ENCODE data around the gene ART1.
"Not testable (repeated sequence)": the region's sequence is repeated elsewhere in the genome, so short reads cannot be mapped to it uniquely, and the experiment has no call there.

Gene ART1, protein sequence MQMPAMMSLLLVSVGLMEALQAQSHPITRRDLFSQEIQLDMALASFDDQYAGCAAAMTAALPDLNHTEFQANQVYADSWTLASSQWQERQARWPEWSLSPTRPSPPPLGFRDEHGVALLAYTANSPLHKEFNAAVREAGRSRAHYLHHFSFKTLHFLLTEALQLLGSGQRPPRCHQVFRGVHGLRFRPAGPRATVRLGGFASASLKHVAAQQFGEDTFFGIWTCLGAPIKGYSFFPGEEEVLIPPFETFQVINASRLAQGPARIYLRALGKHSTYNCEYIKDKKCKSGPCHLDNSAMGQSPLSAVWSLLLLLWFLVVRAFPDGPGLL

DNA sequence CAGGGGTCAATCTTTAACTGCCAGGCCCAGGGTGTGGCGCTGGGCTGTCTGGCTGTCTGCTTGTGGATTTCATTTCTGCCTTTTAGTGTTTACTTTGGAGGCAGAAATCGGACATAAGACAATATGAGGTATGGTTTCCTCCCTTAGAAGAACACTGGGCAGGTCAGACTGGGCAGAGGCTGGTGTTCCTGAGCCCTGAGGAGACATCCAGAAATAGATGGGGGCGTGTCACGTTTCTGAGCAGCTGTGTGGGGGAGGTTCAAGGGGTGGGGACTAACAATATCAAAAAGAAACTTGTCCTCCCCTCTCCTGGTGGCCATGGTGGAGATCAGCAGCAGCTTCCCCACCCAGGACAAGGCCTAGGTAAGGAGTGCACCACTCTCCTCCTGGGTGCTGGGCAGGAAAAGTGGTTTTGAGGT lies at the start of gene ART1:
ART1 (plus strand) TSS at position 312 of the 419 bp plus-strand sequence. CDS start 14,086 bp downstream, outside the sequence.
- DNase-seq = no peak

DNA sequence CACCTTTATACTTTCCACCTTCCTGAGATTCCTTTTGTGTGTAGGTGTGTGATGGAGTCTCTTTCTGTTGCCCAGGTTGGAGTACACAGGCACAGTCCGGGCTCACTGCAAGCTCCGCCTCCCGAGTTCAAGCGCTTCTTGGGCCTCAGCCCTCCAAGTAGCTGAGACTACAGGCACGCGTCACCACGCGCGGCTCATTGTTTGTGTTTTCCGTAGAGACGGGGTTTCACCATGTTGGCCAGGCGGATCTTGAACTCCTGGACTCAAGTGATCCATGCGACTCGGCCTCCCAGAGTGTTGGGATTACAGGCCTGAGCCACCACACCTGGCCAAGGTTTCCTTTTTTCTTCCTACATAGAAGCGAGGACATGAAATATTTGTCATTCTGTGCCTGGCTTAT lies 47.2 kb upstream of the ART1 start:
- not testable (repeated sequence) for DNase-seq

DNA sequence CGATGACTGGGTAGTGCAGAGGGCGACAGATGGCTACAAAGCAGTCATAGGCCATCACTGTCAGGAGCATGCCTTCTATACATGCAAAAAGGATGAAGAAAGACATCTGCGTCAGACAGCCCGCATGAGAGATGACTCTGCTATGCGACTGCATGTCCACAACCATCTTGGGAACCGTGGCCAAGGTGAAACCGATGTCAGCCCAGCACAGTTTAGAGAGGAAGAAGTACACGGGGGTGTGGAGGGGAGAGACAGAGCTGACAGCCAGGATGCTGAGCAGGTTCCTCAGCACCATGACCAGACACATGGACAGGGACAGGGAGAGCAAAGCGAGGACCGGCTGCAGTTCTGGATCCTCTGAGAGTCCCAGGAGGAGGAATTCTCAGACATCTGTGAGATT lies 44.7 kb upstream of the ART1 start:
- DNase-seq = not testable (repeated sequence)

DNA sequence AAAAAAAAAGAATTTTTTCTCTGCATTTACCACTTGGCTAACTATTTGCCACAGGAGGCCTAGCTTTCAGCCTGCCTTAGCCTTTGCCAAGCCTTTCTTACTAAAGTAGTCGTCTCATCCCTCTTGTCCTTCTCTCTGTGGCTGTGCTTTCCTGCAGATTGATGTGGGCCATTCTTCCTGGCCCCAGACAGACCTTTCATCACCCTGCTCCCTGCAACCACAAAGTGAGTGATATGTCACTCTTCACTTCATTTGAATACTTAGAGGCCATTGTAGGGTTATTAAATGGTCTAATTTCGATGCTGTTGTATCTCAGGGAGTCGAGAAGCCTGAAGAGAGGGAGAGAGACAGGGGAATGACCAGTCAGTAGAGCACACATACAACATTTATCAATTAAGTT lies 40.8 kb upstream of the ART1 start:
- no peak for DNase-seq

DNA sequence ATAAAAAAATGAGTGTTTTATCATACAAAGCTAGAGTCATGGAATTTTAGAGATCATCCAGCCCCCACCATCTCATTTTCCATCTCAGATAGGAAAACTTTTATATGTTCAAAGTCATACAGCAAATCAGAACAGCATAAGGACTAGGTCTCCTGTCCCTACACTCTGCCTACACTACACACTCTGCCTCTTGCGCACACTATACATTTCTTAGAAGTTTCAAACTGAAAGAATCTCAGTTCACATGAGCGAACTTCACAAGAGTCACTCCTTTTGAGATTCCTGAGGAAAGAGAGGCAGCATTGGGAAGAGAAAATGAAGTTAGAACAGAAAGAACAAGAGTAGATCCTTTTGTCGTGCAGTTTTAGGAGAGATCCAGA lies 39.7 kb upstream of the ART1 start:
- DNase-seq = no peak

DNA sequence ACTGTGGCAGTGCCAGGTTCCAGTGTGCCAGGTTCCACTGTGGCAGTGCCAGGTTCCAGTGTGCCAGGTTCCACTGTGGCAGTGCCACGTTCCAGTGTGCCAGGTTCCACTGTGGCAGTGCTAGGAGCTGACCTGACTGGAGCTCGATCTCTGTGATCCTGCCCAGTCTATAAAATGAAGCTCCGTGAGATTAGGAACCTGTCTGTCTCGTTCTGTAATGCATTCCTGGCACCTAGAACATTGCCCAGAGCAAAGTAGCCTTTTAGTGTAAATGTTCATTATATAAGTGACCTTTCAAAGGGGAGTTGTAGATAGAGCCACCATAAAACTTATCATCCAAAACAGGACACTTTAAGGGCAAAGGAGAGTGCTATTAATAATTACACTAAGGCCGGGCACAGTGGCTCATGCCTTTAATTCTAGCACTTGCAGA lies 39.1 kb upstream of the ART1 start:
- DNase-seq = no peak

DNA sequence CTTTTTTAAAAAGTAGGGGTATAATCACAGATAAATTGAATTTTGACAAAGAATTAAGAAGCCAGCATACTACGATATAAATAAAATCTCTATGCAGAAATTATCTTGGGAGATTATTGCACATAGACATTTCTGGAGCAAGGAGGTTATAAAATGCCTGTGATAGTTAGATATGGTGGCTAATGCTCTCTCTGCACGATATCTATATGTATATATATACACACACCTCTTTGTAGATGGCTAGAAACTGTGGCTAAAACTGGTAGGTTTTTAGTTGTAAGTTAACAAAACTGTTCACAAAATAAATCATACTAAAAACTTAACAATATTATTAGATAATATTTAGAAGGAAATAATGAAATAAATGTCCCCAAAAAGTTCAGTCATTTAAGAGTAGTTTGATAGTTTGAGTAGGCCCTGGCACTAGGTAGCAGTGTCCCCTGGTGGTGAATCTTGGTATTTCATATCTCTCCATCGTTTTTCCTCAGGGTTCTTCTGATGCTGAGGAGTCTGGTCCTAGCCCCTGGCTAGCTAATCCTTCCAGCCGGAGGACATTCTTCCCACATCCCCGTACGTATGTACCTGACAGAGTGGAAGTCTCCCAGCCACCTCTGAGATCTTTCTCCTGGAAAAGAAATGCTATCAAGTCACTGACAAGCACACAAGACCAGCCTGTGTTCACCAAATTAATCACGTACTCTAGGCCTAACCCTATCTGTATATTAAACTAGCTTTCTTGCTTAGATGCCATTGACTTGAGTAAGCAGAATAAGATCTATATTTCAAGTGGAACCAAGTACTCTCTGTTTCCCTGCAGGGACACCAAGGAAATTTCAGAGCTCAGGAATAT lies 35.3 kb upstream of the ART1 start:
- peak in 1 of 2 donors; percentile 38 for DNase-seq

DNA sequence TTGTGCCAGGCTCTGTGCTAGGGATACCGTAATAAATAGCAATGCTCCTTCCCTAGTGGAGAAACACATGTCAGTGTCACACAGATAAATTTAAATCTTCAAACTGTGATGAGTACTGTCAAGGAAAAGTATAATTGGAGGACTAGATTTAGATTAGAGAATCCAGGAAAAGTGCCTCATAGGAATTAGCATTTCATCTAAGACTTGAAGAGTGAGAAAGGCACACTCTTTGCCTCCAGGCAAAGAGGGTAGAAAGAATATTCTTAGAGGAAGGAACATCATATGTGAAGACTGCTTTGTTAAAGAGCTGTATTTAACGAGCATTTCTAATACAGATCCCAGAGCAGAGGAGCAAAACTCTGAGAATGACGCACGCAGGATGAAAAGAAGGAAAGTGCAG lies 34.1 kb upstream of the ART1 start:
- no peak for DNase-seq

DNA sequence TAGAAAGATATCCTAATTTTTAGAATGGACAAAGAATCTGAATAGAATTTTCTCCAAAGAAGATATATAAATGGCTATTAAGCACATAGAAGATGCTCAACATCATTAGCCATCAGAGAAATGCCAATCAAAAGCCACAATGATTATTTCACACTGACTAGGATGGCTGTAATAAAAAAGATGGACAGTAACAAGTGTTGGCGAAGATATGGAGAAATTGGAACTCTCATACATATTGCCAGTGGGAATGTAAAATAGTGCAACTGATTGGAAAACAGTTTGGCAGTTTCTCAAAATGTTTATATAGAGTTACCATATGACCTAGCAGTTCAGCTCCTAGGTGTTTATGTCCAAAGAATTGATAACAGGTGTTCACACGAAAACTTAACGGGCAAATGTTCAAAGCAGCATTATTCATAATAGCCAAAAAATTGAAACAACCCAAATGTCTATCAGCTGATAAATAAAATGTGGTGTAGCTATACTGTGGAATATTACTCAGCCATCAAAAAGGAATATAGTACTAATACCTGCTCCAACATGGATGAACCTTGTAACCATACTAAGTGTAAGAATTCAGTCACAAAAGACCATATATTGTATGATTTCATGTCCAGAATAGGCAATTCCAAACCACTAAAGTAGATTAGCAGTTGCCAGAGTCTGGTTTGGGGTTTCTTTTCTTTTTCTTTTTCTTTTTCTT lies 32.8 kb upstream of the ART1 start:
- no peak for DNase-seq

DNA sequence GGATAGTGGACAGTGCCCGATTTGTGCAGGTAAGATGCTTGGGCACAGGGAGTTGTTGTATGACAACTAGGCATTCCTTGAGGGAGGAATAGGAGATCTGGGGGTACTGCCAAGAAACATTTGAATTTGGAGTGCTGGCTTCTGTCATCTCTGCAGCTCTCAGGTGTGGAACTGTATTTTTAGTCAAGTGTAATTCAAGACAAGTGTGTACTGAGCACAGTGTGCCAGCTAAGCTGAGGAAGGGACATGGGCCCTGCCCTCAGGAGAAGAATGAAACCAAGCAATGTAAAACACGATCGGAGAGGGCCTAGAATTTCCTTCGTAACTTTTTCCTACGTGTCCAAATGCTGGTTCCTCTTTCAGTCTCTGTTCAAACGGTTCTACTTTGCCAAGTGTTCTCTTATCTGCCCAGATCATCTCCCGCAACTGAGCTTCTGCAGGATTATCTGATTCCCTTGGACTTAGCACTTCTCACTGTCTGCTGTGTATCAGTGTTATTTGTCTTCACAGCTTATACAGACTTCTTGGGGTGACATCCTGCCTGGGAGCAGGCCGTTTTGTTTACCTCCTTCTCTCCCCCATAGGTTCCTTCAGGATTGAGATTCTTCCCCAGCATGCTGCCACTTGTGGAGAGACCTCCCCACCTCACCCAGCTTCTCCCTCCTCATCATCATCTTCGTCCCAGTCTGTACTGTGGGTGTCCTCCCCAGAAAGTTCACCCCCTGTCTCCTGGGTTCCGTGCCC lies 30.8 kb upstream of the ART1 start:
- DNase-seq = no peak

DNA sequence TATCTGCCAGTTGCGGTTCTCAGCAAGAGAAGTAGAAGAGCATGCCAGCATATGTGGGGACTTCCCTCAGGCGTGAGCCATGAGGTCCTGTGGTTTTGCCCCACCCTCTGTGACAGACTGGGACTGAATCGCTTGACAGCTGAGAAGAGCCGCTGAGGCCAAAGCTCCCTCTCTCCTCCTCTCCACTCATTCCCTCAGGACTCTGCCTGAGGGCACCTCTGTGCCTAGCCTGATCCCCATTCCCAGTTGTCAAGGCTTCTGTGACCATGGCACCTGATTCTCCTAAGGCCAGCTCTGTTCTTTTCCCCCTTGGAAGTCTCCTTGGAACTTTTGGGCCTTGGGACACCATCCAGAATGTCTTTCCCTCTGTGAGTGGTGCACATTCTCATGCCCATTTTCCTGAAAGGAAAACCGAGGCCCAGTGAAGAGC lies 30.2 kb upstream of the ART1 start:
- DNase-seq = peak; percentile 62 to 67

DNA sequence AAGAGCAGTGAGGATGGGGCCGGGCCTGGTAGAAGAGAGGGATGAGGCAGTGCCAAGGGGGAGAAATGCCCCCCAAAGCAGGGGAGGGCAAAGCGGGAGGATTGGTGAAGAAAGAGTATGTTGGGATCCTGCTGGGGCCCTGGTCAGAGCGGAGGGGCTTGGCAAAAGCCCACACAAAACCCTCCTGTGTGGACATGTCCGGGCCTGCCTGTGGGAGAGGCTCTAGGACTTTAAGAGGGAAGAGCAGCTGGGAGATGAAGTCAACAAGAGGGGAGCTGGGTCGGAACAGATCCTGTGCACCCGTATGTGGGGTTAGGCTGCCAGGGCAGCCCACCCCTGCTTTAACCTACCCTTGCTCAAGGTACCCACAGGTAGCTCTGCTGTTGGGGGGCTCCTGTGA lies 28.9 kb upstream of the ART1 start:
- DNase-seq = no peak

DNA sequence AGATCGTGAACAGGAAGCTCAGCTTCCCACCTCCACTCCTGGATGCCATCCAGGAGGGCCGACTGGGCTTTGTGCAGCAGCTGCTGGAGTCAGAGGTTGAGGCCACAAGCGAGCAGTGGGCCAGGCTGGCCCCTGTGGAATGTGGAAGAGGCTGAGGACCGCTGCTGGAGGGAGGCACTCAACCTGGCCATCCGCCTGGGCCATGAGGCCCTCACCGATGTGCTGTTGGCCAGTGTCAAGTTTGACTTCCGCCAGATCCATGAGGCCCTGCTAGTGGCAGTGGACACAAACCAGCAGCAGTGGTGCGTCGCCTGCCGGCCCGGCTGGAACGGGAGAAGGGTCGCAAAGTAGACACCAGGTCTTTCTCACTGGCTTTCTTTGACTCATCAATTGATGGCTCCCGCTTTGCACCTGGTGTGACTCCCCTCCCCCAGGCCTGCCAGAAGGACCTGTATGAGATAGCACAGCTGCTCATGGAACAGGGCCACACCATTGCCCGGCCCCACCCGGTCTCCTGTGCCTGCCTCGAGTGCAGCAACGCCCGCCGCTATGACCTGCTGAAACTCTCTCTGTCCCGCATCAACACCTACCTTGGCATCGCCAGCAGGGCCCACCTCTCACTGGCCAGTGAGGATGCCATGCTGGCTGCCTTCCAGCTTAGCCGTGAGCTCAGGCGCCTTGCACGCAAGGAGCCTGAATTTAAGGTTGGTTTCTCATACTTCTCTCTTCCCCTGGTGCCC lies 28.0 kb upstream of the ART1 start:
- no peak for DNase-seq

DNA sequence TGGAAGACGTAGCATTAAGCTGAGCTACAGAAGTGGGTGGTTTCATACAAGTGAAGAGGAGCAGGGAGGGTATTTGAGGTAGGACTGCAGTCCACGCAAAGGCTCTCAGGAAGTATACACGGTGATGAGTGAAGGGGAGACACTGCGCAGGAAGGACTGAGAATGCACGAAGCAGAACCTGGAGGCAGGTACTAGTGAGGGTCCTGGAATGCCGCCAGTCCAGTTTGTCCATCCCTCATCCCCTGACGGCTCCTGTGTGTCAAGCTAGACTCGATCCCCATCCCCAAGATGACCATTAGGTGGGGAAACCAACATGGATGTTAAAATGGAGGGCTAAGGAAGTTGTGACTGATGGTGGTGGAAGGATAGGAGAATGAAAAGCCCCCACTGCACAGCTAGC lies 26.9 kb upstream of the ART1 start:
- no peak for DNase-seq

DNA sequence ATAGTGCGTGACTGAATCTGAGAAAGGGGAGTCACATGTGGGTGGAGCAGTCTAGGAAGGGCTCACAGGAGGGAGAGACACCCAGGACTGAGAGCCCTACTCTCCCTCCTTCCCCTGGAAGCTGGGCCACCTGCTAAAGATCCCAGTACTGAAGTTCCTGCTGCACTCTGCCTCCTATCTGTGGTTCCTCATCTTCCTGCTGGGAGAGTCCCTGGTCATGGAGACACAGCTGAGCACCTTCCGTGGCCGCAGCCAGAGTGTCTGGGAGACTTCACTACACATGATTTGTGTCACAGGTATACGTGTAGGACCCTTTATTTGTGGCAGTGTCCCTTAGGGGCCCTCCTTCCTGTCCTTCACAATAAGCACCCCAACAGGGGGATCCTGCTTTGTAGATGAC lies 22.4 kb upstream of the ART1 start:
- DNase-seq = no peak

DNA sequence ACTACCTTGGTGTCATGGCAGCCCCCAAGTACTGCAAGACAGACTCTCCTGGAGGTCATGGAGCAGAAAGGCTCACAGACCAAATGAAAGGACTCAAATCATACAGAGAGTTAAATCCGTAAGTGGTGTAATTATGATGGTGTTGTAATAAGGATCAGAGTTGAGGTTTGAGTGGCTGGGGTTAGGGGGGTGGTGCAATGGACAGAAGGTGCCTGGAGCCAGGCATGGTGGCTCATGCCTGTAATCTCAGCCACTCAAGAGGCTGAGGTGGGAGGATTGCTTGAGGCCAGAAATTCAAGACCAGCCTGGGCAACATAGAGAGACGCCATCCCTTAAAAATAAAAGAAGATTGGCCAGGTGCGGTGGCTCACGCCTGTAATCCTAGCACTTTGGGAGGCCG lies 21.8 kb upstream of the ART1 start:
- no peak for DNase-seq

DNA sequence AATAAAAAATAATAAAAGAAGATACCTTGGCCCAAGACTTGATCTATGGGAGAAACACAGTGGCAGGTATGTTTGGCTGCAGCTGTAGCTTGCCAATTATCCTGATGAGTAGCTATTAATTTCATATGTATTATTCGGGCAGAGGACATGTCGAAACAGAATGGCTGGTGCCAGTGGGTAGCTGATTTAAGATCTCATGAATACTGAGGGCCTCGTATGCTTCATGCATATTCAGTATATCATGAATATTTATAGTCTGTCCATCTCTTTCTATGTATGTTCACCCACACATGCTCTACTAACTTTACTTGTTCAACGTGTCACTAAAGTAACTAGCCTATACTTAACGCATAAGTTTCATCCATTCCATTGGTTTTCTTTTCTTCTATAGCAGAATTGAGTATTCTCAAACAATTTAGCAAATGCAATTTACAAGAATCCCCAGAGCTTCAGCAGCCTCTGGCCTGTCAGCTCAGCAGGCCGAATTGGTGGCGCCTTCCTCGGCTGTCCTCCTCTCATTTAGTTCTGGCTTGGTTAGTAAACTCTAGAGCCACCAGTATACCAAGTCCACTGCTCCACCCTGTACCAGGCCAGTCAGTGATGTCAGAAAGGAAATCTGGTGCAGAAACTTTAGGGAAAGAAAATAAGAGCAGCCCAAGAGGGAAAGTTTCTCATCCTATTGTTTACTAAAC lies 21.0 kb upstream of the ART1 start:
- DNase-seq = no peak

DNA sequence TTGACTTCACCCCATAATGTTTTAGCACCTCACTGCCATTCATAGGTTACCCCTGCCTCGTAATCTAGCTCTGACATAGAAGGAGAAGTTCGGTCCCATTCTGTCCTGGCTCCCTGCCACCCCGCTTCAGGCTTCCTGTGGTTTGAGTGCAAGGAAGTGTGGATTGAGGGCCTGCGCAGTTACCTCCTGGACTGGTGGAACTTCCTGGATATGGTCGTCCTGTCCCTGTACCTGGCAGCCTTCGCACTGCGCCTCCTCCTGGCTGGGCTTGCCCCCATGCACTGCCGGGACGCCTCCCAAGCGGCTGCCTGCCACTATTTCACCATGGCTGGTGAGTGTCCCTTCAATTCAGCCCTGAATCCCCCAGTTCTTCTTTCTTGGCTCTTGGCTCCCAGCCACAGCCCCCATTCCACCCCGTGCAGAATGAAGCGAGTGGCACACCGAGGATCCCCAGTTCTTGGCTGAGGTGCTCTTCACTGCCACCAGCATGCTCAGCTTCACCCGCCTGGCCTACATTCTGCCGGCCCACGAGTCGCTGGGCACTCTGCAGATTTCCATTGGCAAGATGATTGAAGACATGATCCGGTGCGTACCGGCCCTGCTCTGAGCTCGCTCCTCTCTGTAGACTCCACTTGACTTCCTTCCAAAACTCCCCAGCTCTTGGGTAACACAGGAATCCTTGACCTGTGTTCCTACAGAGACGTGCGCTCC lies 18.5 kb upstream of the ART1 start:
- peak in 1 of 2 donors; percentile 20 for DNase-seq

DNA sequence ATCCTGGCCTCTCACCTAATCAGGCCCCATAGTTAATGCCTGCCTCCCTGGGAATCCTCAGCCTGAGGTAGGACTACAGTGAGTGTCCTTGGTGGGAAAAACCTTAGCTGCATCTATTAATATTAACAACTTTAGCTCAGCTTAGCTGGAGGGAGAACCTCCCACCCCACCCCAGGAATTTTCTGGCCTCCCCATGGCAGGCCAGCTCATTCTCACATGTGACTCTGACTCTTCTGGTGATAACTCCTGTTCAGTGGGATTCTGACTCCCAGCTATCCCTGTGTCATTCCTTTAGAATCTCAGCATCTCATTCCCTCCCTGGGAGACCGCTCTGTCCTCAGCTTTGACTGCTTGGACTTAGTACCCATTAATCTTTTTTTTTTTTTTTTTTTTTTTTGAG lies 17.6 kb upstream of the ART1 start:
- DNase-seq = no peak

DNA sequence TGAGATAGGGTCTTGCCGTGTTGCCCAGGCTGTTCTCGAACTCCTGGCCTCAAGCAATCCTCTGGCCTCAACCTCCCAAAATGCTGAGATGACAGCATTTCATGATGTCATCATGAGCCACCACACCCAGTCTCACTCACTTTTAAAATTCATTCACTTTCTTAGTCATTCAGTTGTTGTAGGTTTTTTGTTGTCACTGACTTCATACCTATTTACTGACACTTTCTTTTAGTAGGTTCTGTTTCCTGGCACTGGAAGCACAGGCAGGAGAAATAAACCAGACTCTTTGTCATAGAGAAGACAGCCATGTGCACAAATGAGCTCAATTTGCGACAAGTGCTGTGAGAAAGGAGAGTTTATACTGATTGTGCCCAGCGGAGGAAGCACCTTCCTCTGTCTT lies 13.6 kb upstream of the ART1 start:
- no peak for DNase-seq

Data from stimulated activated CD4-positive, alpha-beta T cell treated with anti-CD3 and anti-CD28 coated beads, Interleukin-2, amount 100 ng/mL, for 24 hours (primary cell).